ENCODE data around the gene PKIG.
A peak's percentile ranks its signal among the peaks of the same experiment; 100 is the strongest.

PKIG gene

GRCh38 chr20:44597516-44597915, 15.1 kb downstream of the PKIG start:
- no peak for DNase-seq

- no peak for DNase-seq
Observed at GRCh38 chr20:44597930-44598329, 15.6 kb downstream of the PKIG start.

GRCh38 chr20:44598423-44599305, 16.3 kb downstream of the PKIG start:
- no peak for DNase-seq

GRCh38 chr20:44599715-44600114, 17.3 kb downstream of the PKIG start:
- DNase-seq = no peak

DNA sequence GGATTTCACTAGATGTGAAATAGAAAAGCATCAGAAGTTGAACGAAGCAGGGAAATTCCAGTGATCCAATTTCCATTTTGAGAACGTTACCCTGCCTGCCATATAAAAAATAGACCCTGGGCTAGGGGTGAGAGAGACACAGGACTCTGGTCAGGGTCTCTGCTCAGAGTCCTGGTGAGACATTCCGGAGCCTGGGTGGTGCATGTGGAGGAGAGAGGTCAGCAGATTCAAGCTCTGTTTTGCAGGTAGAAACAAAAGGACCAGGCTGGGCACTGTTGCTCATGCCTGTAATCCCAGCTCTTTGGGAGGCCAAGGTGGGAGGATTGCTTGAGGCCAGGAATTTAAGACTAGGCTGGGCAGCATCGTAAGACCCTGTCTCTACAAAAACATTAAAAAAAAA, 17.9 kb downstream of the PKIG start:
- no peak for DNase-seq

- no peak for DNase-seq
Observed at GRCh38 chr20:44600758-44601201, 18.4 kb downstream of the PKIG start.

- DNase-seq = no peak
Observed at GRCh38 chr20:44601236-44601671, 18.9 kb downstream of the PKIG start.

DNA sequence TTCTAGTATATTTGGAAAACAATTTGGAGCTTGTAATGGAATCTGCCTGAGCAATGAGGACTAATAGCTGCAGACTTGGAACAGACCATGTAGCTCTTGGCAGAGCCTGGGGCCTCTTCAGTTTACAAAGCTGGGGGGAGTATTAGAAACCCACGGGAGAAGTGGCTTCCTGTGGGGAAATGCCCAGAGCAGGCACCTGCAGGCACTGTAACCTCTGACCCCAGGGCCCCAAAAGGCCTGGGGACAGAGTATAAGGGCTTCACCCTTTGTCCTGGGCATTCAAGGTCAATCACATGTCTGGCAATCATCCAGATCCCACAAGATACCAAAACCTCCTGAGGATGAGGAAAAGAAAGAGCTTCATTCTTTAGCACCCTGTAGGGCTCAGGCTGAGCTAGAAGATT, 19.4 kb downstream of the PKIG start:
- no peak for DNase-seq

- DNase-seq = peak in 1 of 2 experiments; percentile 5
Observed at GRCh38 chr20:44603327-44603726, 20.9 kb downstream of the PKIG start.

- no peak for DNase-seq
Observed at GRCh38 chr20:44606725-44607441, 24.5 kb downstream of the PKIG start.

DNA sequence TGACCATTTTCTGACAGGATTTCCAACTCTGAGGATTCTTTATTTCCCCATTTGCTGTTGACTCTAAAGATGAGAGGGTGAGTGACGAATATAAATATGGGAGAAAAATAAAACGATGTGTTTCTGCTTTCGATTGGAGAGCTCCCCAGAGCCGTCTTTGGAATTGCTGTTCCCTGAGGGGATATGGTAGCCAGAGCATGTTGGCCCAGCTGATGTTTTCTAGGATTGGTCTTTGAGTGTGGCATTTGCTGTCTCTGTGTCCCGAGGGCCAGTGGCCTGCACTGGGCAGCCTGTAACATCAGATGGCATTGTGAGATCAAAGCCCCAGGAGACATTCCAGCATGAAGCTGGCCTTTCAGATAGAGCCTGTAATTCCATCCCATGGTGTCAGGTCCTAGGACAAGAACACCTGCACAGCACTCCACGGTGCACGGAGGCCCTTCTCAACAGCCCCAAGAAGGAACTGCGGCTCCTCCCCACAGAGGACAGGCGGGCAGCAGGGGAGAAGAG, 26.7 kb downstream of the PKIG start:
- DNase-seq = no peak

DNA sequence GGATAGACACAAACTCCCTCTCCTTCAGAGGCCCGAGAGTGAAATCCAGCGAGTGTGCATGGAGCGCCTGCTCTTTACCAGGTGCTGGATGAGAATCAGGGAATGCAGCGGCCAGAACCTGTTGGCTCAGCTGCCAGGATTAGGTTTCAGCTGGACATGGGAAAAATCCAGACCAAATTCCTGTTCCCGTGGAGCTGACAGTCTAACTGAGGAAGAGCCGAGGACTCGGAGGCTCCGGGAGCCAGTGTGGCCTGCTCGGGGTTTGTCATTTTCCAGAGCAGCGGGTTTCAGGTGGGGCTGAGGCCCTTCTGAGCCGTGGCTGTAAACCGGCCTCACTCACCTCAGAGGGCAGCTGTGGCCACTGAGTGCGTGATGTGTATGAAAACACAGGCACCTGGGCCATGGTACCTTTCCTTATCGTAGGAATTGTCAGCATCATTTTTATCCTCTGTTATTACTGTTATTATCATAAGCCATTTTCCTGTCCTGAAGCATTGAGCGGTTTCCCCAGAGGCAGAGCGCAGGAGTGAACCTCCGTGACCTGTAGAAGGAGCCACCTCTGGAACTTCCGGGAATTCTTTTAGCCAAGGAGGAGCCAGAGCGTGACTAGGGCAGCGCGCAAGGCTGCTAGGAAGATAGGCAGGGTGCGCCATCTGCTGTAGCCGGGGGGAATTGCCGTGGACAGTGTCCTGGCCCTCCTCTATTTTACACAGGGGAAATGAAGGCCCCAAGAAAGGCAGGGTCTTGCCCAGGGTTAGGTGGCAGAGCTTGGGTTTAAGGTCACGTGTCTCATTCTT, 27.3 kb downstream of the PKIG start:
- DNase-seq = peak; percentile 86 to 87

- no peak for DNase-seq
Observed at GRCh38 chr20:44610313-44610962, 28.1 kb downstream of the PKIG start.

- DNase-seq = no peak
Observed at GRCh38 chr20:44613575-44613974, 31.2 kb downstream of the PKIG start.

DNA sequence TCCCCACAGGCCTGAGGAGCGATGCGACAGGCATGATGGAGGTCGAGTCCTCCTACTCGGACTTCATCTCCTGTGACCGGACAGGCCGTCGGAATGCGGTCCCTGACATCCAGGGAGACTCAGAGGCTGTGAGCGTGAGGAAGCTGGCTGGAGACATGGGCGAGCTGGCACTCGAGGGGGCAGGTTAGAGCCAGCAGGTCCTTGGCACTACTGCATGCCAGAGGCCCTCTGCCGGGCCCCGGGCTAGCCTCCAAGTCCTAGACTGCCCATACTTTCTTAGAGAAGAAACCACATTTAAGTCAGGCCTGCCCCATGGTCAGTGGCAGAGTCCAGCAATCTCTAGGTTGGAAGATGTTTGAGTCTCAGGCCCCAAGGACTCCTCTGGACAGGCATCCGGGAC, 32.1 kb downstream of the PKIG start:
- no peak for DNase-seq

DNA sequence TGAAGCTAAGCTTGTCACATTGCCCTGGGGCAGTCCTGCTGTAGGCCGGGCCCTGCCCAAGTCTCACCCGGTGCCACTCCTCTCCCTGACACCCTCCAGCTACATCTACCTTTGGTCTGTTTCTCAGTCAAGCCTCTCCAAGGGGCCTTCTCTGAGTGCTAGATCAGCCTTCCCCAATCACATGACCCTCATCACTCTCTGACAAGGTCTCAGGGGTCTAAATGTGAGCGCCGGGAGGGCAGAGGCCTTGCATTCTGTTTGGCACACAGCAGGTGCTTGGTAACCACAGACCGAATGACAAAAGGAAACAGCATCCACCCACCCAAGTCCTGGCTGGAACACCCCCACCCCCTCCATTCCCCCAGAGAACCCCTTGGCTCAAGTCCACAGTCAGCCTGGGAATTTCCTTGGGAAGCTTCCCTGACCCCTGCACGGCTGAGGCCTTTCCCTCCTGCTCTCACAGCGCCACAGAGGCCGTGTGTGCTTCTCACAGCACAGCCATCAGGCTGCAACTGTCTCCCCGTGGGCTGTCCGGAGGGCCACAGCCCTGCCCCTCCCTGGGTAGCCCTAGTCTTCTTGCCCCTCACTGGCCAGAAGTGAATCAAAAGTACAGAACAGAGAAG, 32.9 kb downstream of the PKIG start:
- no peak for DNase-seq

- DNase-seq = no peak
Observed at GRCh38 chr20:44615876-44616603, 33.7 kb downstream of the PKIG start.

- no peak for DNase-seq
Observed at GRCh38 chr20:44616604-44616964, 34.2 kb downstream of the PKIG start.

- no peak for DNase-seq
Observed at GRCh38 chr20:44618318-44618731, 35.9 kb downstream of the PKIG start.

DNA sequence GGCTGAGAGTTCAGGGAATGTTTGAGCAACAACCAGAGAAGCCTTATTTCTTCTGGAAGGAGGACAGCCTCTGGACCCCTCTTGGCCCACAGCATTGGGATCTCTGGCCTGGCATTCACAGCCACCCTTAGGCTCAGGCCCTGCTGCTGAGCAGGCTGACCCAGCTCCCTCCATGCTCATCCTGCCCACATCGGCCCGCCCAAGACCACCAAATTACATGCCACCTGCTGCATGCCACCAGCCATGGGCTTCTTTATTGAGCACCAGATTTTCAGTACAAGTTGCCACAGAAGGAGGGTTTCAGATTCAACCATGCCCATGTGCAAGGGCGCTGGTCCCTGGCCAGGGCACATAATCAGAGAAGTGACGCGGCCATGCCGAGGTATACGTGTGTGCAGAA, 36.9 kb downstream of the PKIG start:
- DNase-seq = no peak

- no peak for DNase-seq
Observed at GRCh38 chr20:44620030-44620429, 37.7 kb downstream of the PKIG start.
